ENCODE data around the gene PDLIM1.

DNA sequence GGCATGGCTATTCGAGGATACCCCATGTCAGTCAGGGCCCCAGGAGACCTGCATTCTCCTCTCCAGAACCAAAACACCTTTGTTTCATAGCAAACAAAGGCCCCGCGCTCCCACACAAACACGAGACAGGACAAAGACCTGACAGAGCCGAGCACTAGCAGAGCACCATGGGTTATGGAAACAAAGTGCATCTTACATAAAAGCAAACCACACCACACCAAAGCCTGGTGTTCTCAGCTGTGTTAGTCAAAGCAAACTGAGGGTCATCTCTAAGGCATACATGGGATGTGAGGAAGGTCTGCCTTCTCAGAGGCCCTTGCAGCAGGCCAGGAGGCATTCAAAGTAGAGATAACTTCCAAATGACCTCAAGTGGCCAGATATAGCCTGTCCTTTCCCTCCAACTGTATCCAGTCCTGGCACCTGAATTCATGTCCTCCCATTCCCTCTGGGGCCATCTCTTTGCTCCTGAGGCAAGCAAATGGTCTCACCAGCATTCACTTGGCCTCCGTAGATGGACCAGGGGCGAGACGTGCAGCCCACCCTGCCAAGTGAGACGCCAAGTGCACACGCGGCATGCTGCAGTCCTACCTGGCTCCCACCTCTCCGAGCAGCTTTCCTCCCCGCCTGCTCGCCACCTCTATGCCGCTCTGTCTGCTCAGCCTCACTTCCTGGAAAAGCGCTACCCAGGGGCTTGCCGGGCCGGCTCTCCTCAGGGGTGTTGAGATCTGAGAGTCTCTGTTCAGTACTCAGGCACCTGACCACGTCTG, 45.3 kb upstream of the PDLIM1 start:
- TF ChIP-seq, protein P1, sequence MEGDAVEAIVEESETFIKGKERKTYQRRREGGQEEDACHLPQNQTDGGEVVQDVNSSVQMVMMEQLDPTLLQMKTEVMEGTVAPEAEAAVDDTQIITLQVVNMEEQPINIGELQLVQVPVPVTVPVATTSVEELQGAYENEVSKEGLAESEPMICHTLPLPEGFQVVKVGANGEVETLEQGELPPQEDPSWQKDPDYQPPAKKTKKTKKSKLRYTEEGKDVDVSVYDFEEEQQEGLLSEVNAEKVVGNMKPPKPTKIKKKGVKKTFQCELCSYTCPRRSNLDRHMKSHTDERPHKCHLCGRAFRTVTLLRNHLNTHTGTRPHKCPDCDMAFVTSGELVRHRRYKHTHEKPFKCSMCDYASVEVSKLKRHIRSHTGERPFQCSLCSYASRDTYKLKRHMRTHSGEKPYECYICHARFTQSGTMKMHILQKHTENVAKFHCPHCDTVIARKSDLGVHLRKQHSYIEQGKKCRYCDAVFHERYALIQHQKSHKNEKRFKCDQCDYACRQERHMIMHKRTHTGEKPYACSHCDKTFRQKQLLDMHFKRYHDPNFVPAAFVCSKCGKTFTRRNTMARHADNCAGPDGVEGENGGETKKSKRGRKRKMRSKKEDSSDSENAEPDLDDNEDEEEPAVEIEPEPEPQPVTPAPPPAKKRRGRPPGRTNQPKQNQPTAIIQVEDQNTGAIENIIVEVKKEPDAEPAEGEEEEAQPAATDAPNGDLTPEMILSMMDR (IDR thresholded peaks at IDR 0.05), result no peak
- peak; percentile 17 for TF ChIP-seq POLR2AphosphoS5 (IDR thresholded peaks at IDR 0.05)
